HG03442 (cell line): ENCODE data around the gene STXBP6.

Source experiments
- ATAC-seq: cut with Tn5 transposase; IDR thresholded peaks from one replicate; pipeline ENCODE4 v1.9.1; 2021; ENCODE audit warnings: mild to moderate bottlenecking, moderate library complexity; ENCODE audit not compliant: unreplicated experiment

The STXBP6 gene

GRCh38 chr14:24921903-24922302 is 128.0 kb downstream of the STXBP6 start:
- ATAC-seq: no peak

GRCh38 chr14:24920265-24921075 is 129.5 kb downstream of the STXBP6 start:
- ATAC-seq: no peak

- no peak for ATAC-seq
Observed at GRCh38 chr14:24918822-24919221, 131.1 kb downstream of the STXBP6 start.

- ATAC-seq: no peak
Observed at GRCh38 chr14:24915958-24916595, 133.9 kb downstream of the STXBP6 start.

GRCh38 chr14:24915403-24915921 is 134.5 kb downstream of the STXBP6 start:
- ATAC-seq: no peak

GRCh38 chr14:24913746-24914145 is 136.2 kb downstream of the STXBP6 start:
- no peak for ATAC-seq

- ATAC-seq: no peak
Observed at GRCh38 chr14:24913021-24913420, 136.9 kb downstream of the STXBP6 start.

- no peak for ATAC-seq
Observed at GRCh38 chr14:24911324-24912109, 138.4 kb downstream of the STXBP6 start.

- ATAC-seq: no peak
Observed at GRCh38 chr14:24910408-24910986, 139.4 kb downstream of the STXBP6 start.

- no peak for ATAC-seq
Observed at GRCh38 chr14:24909523-24910302, 140.2 kb downstream of the STXBP6 start.

- ATAC-seq: no peak
Observed at GRCh38 chr14:24908592-24909236, 141.2 kb downstream of the STXBP6 start.

- ATAC-seq: no peak
Observed at GRCh38 chr14:24904533-24904932, 145.4 kb downstream of the STXBP6 start.

- ATAC-seq: no peak
Observed at GRCh38 chr14:24903337-24903736, 146.6 kb downstream of the STXBP6 start.

GRCh38 chr14:24900269-24901100 is 149.5 kb downstream of the STXBP6 start:
- ATAC-seq: no peak

GRCh38 chr14:24897793-24898192 is 152.2 kb downstream of the STXBP6 start:
- ATAC-seq: no peak

- no peak for ATAC-seq
Observed at GRCh38 chr14:24895622-24896021, 154.3 kb downstream of the STXBP6 start.

GRCh38 chr14:24895243-24895583 is 154.7 kb downstream of the STXBP6 start:
- no peak for ATAC-seq

GRCh38 chr14:24894583-24895242 is 155.2 kb downstream of the STXBP6 start:
- no peak for ATAC-seq
